Adipocyte (in vitro differentiated cells): ENCODE measurements around the gene ITFG2.

ENCODE experiments used
- DNase-seq: peaks from one replicate; pipeline ENCODE4 v3.0.0-alpha.2; 2015; ENCODE audit warnings: low read depth
- H3K27me3 ChIP-seq: replicated peaks from 2 replicates; pipeline ENCODE4 v1.7.0; 2013; ENCODE audit warnings: mild to moderate bottlenecking, low read length, moderate library complexity; ENCODE audit not compliant: control insufficient read depth, insufficient read depth
- H3K36me3 ChIP-seq: 2 replicates; pipeline ENCODE4 v1.7.0; 2013; ENCODE audit warnings: low read length, mild to moderate bottlenecking, moderate library complexity; ENCODE audit not compliant: control insufficient read depth, insufficient read depth, severe bottlenecking
- H3K4me1 ChIP-seq: 2 replicates; pipeline ENCODE4 v1.7.0; 2013; ENCODE audit warnings: mild to moderate bottlenecking, low read length, moderate library complexity; ENCODE audit not compliant: control insufficient read depth, insufficient read depth
- H3K4me3 ChIP-seq: 2 replicates; pipeline ENCODE4 v1.7.0; 2013; ENCODE audit warnings: mild to moderate bottlenecking, low read length, moderate library complexity
- H3K9ac ChIP-seq: 2 replicates; pipeline ENCODE4 v1.7.0; 2013; ENCODE audit warnings: mild to moderate bottlenecking, low read length, moderate library complexity
- H3K9me3 ChIP-seq: 2 replicates; pipeline ENCODE4 v1.7.0; 2013; ENCODE audit warnings: mild to moderate bottlenecking, low read length, moderate library complexity; ENCODE audit not compliant: control insufficient read depth

Gene ITFG2

GRCh38 chr12:2834581-2835491 is 22.4 kb downstream of the ITFG2 start, which contains the start of gene NRIP2:
Gene NRIP2 (minus strand): TSS chr12:2835035. CDS start chr12:2834983, 52 bp downstream.
- Histone ChIP-seq H3K9me3 (no peaks in the 10 kb centered on the region), H3K36me3 (peaks cover 16% of the 10 kb centered on the region), H3K4me3 (no peak within 1 kb of the TSS), H3K9ac (no peak within 1 kb of the TSS), H3K4me1 (peaks cover 13% of the 10 kb centered on the region), H3K27me3 (peaks cover 9% of the 10 kb centered on the region)
- DNase-seq = peak; percentile 62

GRCh38 chr12:2835691-2836403 is 23.4 kb downstream of the ITFG2 start:
- peaks cover 10% of the 10 kb centered on the region for H3K36me3 ChIP-seq
- H3K9ac ChIP-seq = no peak overlapping the region
- no peak overlapping the region for H3K4me3 ChIP-seq
- H3K9me3 ChIP-seq = no peaks in the 10 kb centered on the region
- DNase-seq = no peak
- H3K27me3 ChIP-seq = peaks cover 9% of the 10 kb centered on the region
- H3K4me1 ChIP-seq = peaks cover 13% of the 10 kb centered on the region

GRCh38 chr12:2836574-2836973 is 24.1 kb downstream of the ITFG2 start:
- H3K9me3 ChIP-seq = no peaks in the 10 kb centered on the region
- peaks cover 6% of the 10 kb centered on the region for H3K36me3 ChIP-seq
- DNase-seq = no peak
- H3K4me1 ChIP-seq = peaks cover 13% of the 10 kb centered on the region
- peaks cover 9% of the 10 kb centered on the region for H3K27me3 ChIP-seq
- no peak overlapping the region for H3K4me3 ChIP-seq
- H3K9ac ChIP-seq = no peak overlapping the region

GRCh38 chr12:2841056-2841650 is 28.7 kb downstream of the ITFG2 start:
- no peak overlapping the region for H3K9ac ChIP-seq
- no peaks in the 10 kb centered on the region for H3K4me1 ChIP-seq
- no peak for DNase-seq
- H3K9me3 ChIP-seq = no peaks in the 10 kb centered on the region
- H3K27me3 ChIP-seq = no peaks in the 10 kb centered on the region
- no peak overlapping the region for H3K4me3 ChIP-seq
- H3K36me3 ChIP-seq = peaks cover 3% of the 10 kb centered on the region

GRCh38 chr12:2842948-2843347 is 30.5 kb downstream of the ITFG2 start:
- Histone ChIP-seq H3K4me1 (no peaks in the 10 kb centered on the region), H3K9ac (no peak overlapping the region), H3K36me3 (peaks cover 3% of the 10 kb centered on the region), H3K9me3 (no peaks in the 10 kb centered on the region), H3K4me3 (no peak overlapping the region), H3K27me3 (no peaks in the 10 kb centered on the region)
- DNase-seq = no peak

- H3K9ac ChIP-seq = no peak overlapping the region
- peaks cover 7% of the 10 kb centered on the region for H3K4me1 ChIP-seq
- H3K27me3 ChIP-seq = no peaks in the 10 kb centered on the region
- no peaks in the 10 kb centered on the region for H3K36me3 ChIP-seq
- no peak overlapping the region for H3K4me3 ChIP-seq
- DNase-seq = no peak
- H3K9me3 ChIP-seq = no peaks in the 10 kb centered on the region
These were observed 32.3 kb downstream of the ITFG2 start for GRCh38 chr12:2844786-2845185.

GRCh38 chr12:2845280-2845679 is 32.8 kb downstream of the ITFG2 start:
- no peaks in the 10 kb centered on the region for H3K9me3 ChIP-seq
- DNase-seq = no peak
- no peak overlapping the region for H3K9ac ChIP-seq
- H3K27me3 ChIP-seq = no peaks in the 10 kb centered on the region
- H3K4me1 ChIP-seq = peaks cover 12% of the 10 kb centered on the region
- no peak overlapping the region for H3K4me3 ChIP-seq
- no peaks in the 10 kb centered on the region for H3K36me3 ChIP-seq

- Histone ChIP-seq H3K4me3 (no peak overlapping the region), H3K36me3 (no peaks in the 10 kb centered on the region), H3K9ac (no peak overlapping the region), H3K27me3 (no peaks in the 10 kb centered on the region), H3K4me1 (peaks cover 15% of the 10 kb centered on the region), H3K9me3 (no peaks in the 10 kb centered on the region)
- DNase-seq = no peak
These were observed 39.5 kb downstream of the ITFG2 start for GRCh38 chr12:2851931-2852330.

GRCh38 chr12:2853626-2854025 is 41.2 kb downstream of the ITFG2 start:
- peak; percentile 93 for DNase-seq

GRCh38 chr12:2854669-2855453 is 42.4 kb downstream of the ITFG2 start:
- DNase-seq = no peak

More at GRCh38 chr12:2853626-2854025, 41.2 kb downstream of the ITFG2 start:
- H3K9me3 ChIP-seq = no peaks in the 10 kb centered on the region
- peaks cover 18% of the 10 kb centered on the region for H3K4me1 ChIP-seq
- no peaks in the 10 kb centered on the region for H3K36me3 ChIP-seq
- H3K4me3 ChIP-seq = no peak overlapping the region
- no peak overlapping the region for H3K9ac ChIP-seq
- H3K27me3 ChIP-seq = no peaks in the 10 kb centered on the region

More at GRCh38 chr12:2854669-2855453, 42.4 kb downstream of the ITFG2 start:
- H3K36me3 ChIP-seq = no peaks in the 10 kb centered on the region
- no peaks in the 10 kb centered on the region for H3K9me3 ChIP-seq
- H3K4me3 ChIP-seq = no peak overlapping the region
- peaks cover 11% of the 10 kb centered on the region for H3K4me1 ChIP-seq
- no peaks in the 10 kb centered on the region for H3K27me3 ChIP-seq
- H3K9ac ChIP-seq = no peak overlapping the region
